ENCODE data around the gene CACNB3. TPM values are rescaled to one million over a fixed set of nuclear protein-coding genes. Genes with fewer than 3 reads are reported as not detected.

CACNB3 gene
- total and polyA plus RNA-seq, 2 of the 13 experiments (the other 11 are each of a cell fraction or from before 2014, with no cell fraction given) = 0.29 to 0.54 TPM

- 58% methylated on average over 2 of the region's 2 CpGs for WGBS (ENCODE audit: low lambda C conversion rate)
- Histone ChIP-seq H3K36me3 (replicated peaks in 1 of 2; ENCODE audit: control insufficient read depth in 1 of 2, insufficient read depth in 2 of 2, low read length in 2 of 2) (no peaks in the 10 kb centered on the region), H4K20me1 (ENCODE audit: insufficient read depth, low read length) (no peaks in the 10 kb centered on the region), H3K4me3 (replicated peaks in 1 of 3; ENCODE audit: insufficient read depth in 1 of 3, low read depth in 2 of 3, low read length in 3 of 3) (no peak overlapping the region), H3K4me1 (ENCODE audit: insufficient read depth, low read length) (peaks cover 44% of the 10 kb centered on the region), H3K27ac (ENCODE audit: extremely low read length, insufficient read depth, low read length) (no peak overlapping the region), H2AFZ (ENCODE audit: low read length) (no peak overlapping the region), H3K27me3 (ENCODE audit: control insufficient read depth in 1 of 2, insufficient read depth in 2 of 2, low read length in 2 of 2) (peaks cover 2 to 12% of the 10 kb centered on the region in 2 experiments; a peak in 3 of 5 replicates), H3K9me3 (ENCODE audit: low read length) (no peaks in the 10 kb centered on the region), H3K4me2 (ENCODE audit: low read depth, low read length) (no peak overlapping the region), H3K9ac (ENCODE audit: insufficient read depth, low read depth, low read length) (no peak overlapping the region), H3K79me2 (ENCODE audit: insufficient read depth, low read length) (no peaks in the 10 kb centered on the region)
- no TSS peak for BruUV-seq (replicated peaks)
- intact Hi-C loops (cut with micrococcal nuclease; ENCODE audit: unreplicated experiment) = no loop called here
- in situ Hi-C loops (cut with HindIII; ENCODE audit: extremely low pct_ligation_motif_present, low pct_unique_long_range_greater_than_20kb) = no loop called here
- ATAC-seq (no peak), FAIRE-seq (no peak), DNase-seq (ENCODE audit: low spot score) (no peak)
- ChIA-PET POLR2A (interaction anchor here (1.9 kb wide), 1 partner anchor 14 kb away, joined by 4 read pairs; no protein-coding TSS in a partner anchor), CTCF (ENCODE audit: low intra/inter-chr PET ratio, low total read pairs) (no interaction called here)
- no peak for TF ChIP-seq ZNF777 (CRISPR knock-in tag; IDR thresholded peaks at IDR 0.05)
- TF ChIP-seq ZNF589 (CRISPR knock-in tag; conservative IDR thresholded peaks at IDR 0.05) = no peak
- no peak for TF ChIP-seq NFE2L2 (IDR thresholded peaks at IDR 0.05; ENCODE audit: low read length)
- no peak for TF ChIP-seq HNF1A (IDR thresholded peaks at IDR 0.05; ENCODE audit: low read depth)
- TF ChIP-seq HNF1A (CRISPR knock-in tag; IDR thresholded peaks at IDR 0.05; ENCODE audit: borderline replicate concordance) = no peak
- no peak for TF ChIP-seq ZFAT (CRISPR knock-in tag; conservative IDR thresholded peaks at IDR 0.05)
- TF ChIP-seq CEBPG (CRISPR knock-in tag; IDR thresholded peaks at IDR 0.05) = no peak
- TF ChIP-seq PTBP1 (IDR thresholded peaks at IDR 0.05; ENCODE audit: low read depth, low read length, poor library complexity, severe bottlenecking) = no peak
- no peak for TF ChIP-seq ZNF337 (CRISPR knock-in tag; IDR thresholded peaks at IDR 0.05; ENCODE audit: borderline replicate concordance, low read depth)
- no peak for TF ChIP-seq THAP7 (CRISPR knock-in tag; IDR thresholded peaks at IDR 0.05)
- no peak for TF ChIP-seq ZNF224 (CRISPR knock-in tag; IDR thresholded peaks at IDR 0.05)
- TF ChIP-seq ZNF570 (CRISPR knock-in tag; IDR thresholded peaks at IDR 0.05; ENCODE audit: borderline replicate concordance) = no peak
Observed at GRCh38 chr12:48869191-48869590, 50.9 kb downstream of the CACNB3 start.
